Measurements from ENCODE around the gene FBXL17. TPM values are rescaled to one million over a fixed set of nuclear protein-coding genes. Genes with fewer than 3 reads are reported as not detected.

Gene FBXL17
- total RNA-seq, 1 donor from 2014 or later, result 12.7 TPM

DNA sequence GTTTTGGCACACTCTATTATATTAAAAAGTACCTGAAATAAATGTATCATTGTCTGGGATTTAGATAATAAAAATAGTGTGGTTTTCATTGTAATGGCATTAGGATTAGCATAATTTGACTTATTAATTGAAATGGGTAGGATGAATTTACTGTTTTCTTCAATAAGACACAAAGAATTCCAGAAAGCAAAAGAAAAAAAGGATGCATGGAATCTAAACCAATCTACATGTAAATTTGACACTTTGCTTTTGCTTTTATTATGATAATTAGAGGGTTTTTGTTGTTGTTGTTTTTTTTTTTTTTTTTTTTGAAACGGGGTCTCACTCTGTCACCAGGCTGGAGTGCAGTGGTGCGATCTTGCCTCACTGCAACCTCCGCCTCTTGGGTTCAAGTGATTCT is 406.3 kb downstream of the FBXL17 start:
- DNase-seq (ENCODE audit: low read depth) (no peak), FAIRE-seq (no peak)
- no peaks in the 10 kb centered on the region for H3K9me3 Mint-ChIP-seq (ENCODE audit: unreplicated experiment)
- no peaks in the 10 kb centered on the region for H3K27me3 Mint-ChIP-seq (ENCODE audit: low read depth, unreplicated experiment)
- H3K27ac ChIP-seq (ENCODE audit: low read depth, low read length), result no peak overlapping the region
- no peak overlapping the region for H3K4me3 Mint-ChIP-seq (ENCODE audit: unreplicated experiment)
- H3K36me3 Mint-ChIP-seq (ENCODE audit: low read depth, unreplicated experiment), result no peaks in the 10 kb centered on the region
- no peak overlapping the region for H3K9ac ChIP-seq (ENCODE audit: low read length)
- H4K20me1 ChIP-seq (ENCODE audit: insufficient read depth, low read length), result no peaks in the 10 kb centered on the region
- H3K79me2 ChIP-seq (ENCODE audit: insufficient read depth, low read length), result no peaks in the 10 kb centered on the region
- H3K9me3 ChIP-seq (ENCODE audit: insufficient read depth, low read depth, low read length), result no peaks in the 10 kb centered on the region
- H2AFZ ChIP-seq (ENCODE audit: low read depth, low read length), result no peak overlapping the region
- H3K4me2 ChIP-seq (ENCODE audit: low read length), result no peak overlapping the region
- no peak overlapping the region for H3K27ac Mint-ChIP-seq (ENCODE audit: unreplicated experiment)
- H3K36me3 ChIP-seq (ENCODE audit: insufficient read depth, low read length), result no peaks in the 10 kb centered on the region
- H3K4me1 Mint-ChIP-seq (ENCODE audit: low read depth, unreplicated experiment), result peaks cover 2% of the 10 kb centered on the region
- H3K4me3 ChIP-seq (ENCODE audit: insufficient read depth, low read depth, low read length), result no peak overlapping the region
- no peaks in the 10 kb centered on the region for H3K27me3 ChIP-seq (ENCODE audit: insufficient read depth, low read length)
- no peaks in the 10 kb centered on the region for H3K4me1 ChIP-seq (ENCODE audit: insufficient read depth, low read length)
- TF ChIP-seq, protein P1, sequence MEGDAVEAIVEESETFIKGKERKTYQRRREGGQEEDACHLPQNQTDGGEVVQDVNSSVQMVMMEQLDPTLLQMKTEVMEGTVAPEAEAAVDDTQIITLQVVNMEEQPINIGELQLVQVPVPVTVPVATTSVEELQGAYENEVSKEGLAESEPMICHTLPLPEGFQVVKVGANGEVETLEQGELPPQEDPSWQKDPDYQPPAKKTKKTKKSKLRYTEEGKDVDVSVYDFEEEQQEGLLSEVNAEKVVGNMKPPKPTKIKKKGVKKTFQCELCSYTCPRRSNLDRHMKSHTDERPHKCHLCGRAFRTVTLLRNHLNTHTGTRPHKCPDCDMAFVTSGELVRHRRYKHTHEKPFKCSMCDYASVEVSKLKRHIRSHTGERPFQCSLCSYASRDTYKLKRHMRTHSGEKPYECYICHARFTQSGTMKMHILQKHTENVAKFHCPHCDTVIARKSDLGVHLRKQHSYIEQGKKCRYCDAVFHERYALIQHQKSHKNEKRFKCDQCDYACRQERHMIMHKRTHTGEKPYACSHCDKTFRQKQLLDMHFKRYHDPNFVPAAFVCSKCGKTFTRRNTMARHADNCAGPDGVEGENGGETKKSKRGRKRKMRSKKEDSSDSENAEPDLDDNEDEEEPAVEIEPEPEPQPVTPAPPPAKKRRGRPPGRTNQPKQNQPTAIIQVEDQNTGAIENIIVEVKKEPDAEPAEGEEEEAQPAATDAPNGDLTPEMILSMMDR (IDR thresholded peaks at IDR 0.05; ENCODE audit: insufficient read depth, low read depth, low read length), result no peak
- TF ChIP-seq EZH2 (IDR thresholded peaks at IDR 0.05; ENCODE audit: insufficient read depth, low read length), result no peak

- TF ChIP-seq, protein P1 (IDR thresholded peaks at IDR 0.05; ENCODE audit: insufficient read depth, low read depth, low read length), result no peak
- no peak for TF ChIP-seq EZH2 (IDR thresholded peaks at IDR 0.05; ENCODE audit: insufficient read depth, low read length)
- Mint-ChIP-seq H3K4me3 (ENCODE audit: unreplicated experiment) (no peak overlapping the region), H3K27me3 (ENCODE audit: low read depth, unreplicated experiment) (no peaks in the 10 kb centered on the region), H3K27ac (ENCODE audit: unreplicated experiment) (no peak overlapping the region), H3K9me3 (ENCODE audit: unreplicated experiment) (no peaks in the 10 kb centered on the region), H3K36me3 (ENCODE audit: low read depth, unreplicated experiment) (no peaks in the 10 kb centered on the region), H3K4me1 (ENCODE audit: low read depth, unreplicated experiment) (no peaks in the 10 kb centered on the region)
- DNase-seq (ENCODE audit: low read depth) (no peak), FAIRE-seq (no peak)
- Histone ChIP-seq H3K27ac (ENCODE audit: low read depth, low read length) (no peak overlapping the region), H2AFZ (ENCODE audit: low read depth, low read length) (no peak overlapping the region), H3K36me3 (ENCODE audit: insufficient read depth, low read length) (no peaks in the 10 kb centered on the region), H3K9me3 (ENCODE audit: insufficient read depth, low read depth, low read length) (no peaks in the 10 kb centered on the region), H3K79me2 (ENCODE audit: insufficient read depth, low read length) (no peaks in the 10 kb centered on the region), H4K20me1 (ENCODE audit: insufficient read depth, low read length) (no peaks in the 10 kb centered on the region), H3K4me3 (ENCODE audit: insufficient read depth, low read depth, low read length) (no peak overlapping the region), H3K9ac (ENCODE audit: low read length) (no peak overlapping the region), H3K4me1 (ENCODE audit: insufficient read depth, low read length) (peaks cover 12% of the 10 kb centered on the region), H3K4me2 (ENCODE audit: low read length) (no peak overlapping the region), H3K27me3 (ENCODE audit: insufficient read depth, low read length) (no peaks in the 10 kb centered on the region)
Observed at GRCh38 chr5:107971846-107972245, 410.1 kb downstream of the FBXL17 start.

- no peak overlapping the region for H3K27ac ChIP-seq (ENCODE audit: low read depth, low read length)
- H3K4me3 ChIP-seq (ENCODE audit: insufficient read depth, low read depth, low read length), result no peak overlapping the region
- no peaks in the 10 kb centered on the region for H3K36me3 Mint-ChIP-seq (ENCODE audit: low read depth, unreplicated experiment)
- H3K27me3 ChIP-seq (ENCODE audit: insufficient read depth, low read length), result no peaks in the 10 kb centered on the region
- no peaks in the 10 kb centered on the region for H3K27me3 Mint-ChIP-seq (ENCODE audit: low read depth, unreplicated experiment)
- TF ChIP-seq, protein P1 (IDR thresholded peaks at IDR 0.05; ENCODE audit: insufficient read depth, low read depth, low read length), result no peak
- TF ChIP-seq EZH2 (IDR thresholded peaks at IDR 0.05; ENCODE audit: insufficient read depth, low read length), result no peak
- no peaks in the 10 kb centered on the region for H3K9me3 ChIP-seq (ENCODE audit: insufficient read depth, low read depth, low read length)
- FAIRE-seq (peak; percentile 13), DNase-seq (ENCODE audit: low read depth) (peak; percentile 17)
- no peak overlapping the region for H2AFZ ChIP-seq (ENCODE audit: low read depth, low read length)
- no peaks in the 10 kb centered on the region for H3K36me3 ChIP-seq (ENCODE audit: insufficient read depth, low read length)
- H3K27ac Mint-ChIP-seq (ENCODE audit: unreplicated experiment), result no peak overlapping the region
- peaks cover 12% of the 10 kb centered on the region for H3K4me1 ChIP-seq (ENCODE audit: insufficient read depth, low read length)
- no peak overlapping the region for H3K4me3 Mint-ChIP-seq (ENCODE audit: unreplicated experiment)
- no peak overlapping the region for H3K4me2 ChIP-seq (ENCODE audit: low read length)
- H3K9ac ChIP-seq (ENCODE audit: low read length), result no peak overlapping the region
- no peaks in the 10 kb centered on the region for H3K4me1 Mint-ChIP-seq (ENCODE audit: low read depth, unreplicated experiment)
- H3K9me3 Mint-ChIP-seq (ENCODE audit: unreplicated experiment), result peaks cover 3% of the 10 kb centered on the region
- H4K20me1 ChIP-seq (ENCODE audit: insufficient read depth, low read length), result no peaks in the 10 kb centered on the region
- H3K79me2 ChIP-seq (ENCODE audit: insufficient read depth, low read length), result no peaks in the 10 kb centered on the region
Observed at GRCh38 chr5:107969847-107970246, 412.1 kb downstream of the FBXL17 start.
